ENCODE results near the gene FAM180B.
A peak's percentile ranks its signal among the peaks of the same experiment; 100 is the strongest.
"Not testable (repeated sequence)": the region's sequence is repeated elsewhere in the genome, so short reads cannot be mapped to it uniquely, and the experiment has no call there.

Gene FAM180B

DNA sequence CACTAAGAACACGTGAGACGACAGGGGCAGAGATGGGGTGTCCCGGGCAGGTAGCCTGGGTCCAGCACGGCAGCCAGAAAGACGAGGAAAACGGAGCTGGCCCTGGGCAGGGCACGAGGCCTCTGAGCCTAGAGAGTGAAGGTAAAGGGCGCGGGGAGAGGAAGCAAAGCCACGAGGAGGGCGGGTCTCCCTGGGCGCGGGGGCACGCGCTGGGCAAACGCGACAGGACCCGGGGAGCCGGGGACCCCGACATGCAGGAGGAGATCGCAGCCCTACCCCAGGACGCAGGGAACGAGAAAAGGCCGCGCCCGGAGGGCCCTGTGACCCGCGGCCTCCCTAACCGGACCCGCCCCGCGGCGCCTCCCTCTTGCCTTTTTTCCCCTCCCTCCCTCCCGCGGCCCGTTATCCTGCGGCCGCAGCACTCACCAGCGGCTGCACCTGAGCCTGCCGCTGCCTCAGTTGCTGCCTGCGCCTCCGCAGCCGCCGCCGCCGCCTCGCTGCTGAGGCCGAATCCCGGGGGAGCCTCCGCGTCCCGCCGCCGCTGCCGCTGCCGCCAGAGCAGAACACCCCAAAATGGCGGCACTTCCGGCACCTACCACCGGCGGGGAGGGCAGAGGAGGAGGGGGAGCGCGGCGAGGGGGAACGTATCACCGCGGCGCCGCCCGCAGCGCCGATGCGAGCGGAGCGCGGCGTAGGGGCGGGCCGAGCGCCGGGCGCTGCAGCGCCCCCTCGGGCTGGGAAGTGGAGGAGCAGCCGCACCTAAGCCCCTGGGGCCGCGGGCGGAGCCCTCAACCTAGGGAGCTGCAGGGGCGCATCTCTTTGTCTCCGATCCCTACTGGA, 33.7 kb upstream of the FAM180B start, which contains the start of gene CELF1:
Gene CELF1 (minus strand): TSS at position 567 of the 840 bp plus-strand sequence. CDS start 53,609 bp downstream, outside the sequence.
- H3K4me3 ChIP-seq (ENCODE audit: low read length): peak within 1 kb of the TSS; percentile 85
- no peaks in the 10 kb centered on the region for H3K27me3 ChIP-seq (ENCODE audit: control insufficient read depth, insufficient read depth, low read length)
- no peaks in the 10 kb centered on the region for H3K4me1 ChIP-seq (ENCODE audit: control insufficient read depth, insufficient read depth, low read length)
- no peak within 1 kb of the TSS for H3K27ac ChIP-seq (ENCODE audit: low read length)
- DNase-seq (ENCODE audit: low read depth, low spot score): peak; percentile 61
- H3K9me3 ChIP-seq (ENCODE audit: control insufficient read depth, insufficient read depth, low read length): no peaks in the 10 kb centered on the region
- no CpG with 5 or more reads among the region's 89 CpGs for WGBS (ENCODE audit: insufficient coverage, insufficient read length)
- no peaks in the 10 kb centered on the region for H3K36me3 ChIP-seq (ENCODE audit: control insufficient read depth, insufficient read depth, low read length)

DNA sequence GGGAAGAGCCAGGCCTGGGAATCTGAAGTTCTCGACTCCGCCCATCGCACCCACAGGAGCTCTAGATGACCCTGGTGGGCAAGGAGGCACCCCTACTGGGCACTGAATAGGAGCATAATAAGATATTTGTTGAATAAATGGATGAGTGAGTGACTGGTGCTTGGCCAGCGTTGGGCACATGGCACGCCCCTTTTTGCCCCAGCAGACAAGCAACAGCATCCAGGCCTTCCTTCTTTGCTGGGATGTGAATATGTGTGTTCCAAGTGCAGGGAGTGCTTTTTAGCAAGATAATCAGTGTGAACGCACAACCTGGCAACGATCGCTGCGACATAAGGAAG, 33.1 kb upstream of the FAM180B start:
- WGBS (ENCODE audit: insufficient coverage, insufficient read length): no CpG with 5 or more reads among the region's 9 CpGs
- Histone ChIP-seq H3K4me1 (ENCODE audit: control insufficient read depth, insufficient read depth, low read length) (no peaks in the 10 kb centered on the region), H3K27ac (ENCODE audit: low read length) (no peak overlapping the region), H3K36me3 (ENCODE audit: control insufficient read depth, insufficient read depth, low read length) (no peaks in the 10 kb centered on the region), H3K4me3 (ENCODE audit: low read length) (peak overlapping the region; percentile 24; the same call in 1 of the 2 replicates), H3K9me3 (ENCODE audit: control insufficient read depth, insufficient read depth, low read length) (no peaks in the 10 kb centered on the region), H3K27me3 (ENCODE audit: control insufficient read depth, insufficient read depth, low read length) (no peaks in the 10 kb centered on the region)
- no peak for DNase-seq (ENCODE audit: low read depth, low spot score)

DNA sequence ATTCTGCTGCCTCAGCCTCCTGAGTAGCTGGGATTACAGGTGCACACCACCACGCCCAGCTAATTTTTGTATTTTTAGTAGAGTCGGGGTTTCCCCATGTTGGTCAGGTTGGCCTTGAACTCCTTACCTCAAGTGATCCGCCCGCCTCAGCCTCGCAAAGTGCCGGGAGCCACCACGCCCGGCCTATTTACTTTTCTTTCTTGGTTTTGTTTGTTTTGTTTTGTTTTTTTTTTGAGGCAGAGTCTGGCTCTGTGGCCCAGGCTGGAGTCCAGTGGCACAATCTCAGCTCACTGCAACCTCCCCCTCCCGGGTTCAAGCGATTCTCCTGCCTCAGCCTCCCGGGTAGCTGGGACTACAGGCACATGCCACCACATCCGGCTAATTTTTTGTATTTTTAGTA, 29.5 kb upstream of the FAM180B start:
- not testable (repeated sequence) for H3K27ac ChIP-seq (ENCODE audit: low read length); H3K4me3 ChIP-seq (ENCODE audit: low read length); H3K4me1 ChIP-seq (ENCODE audit: control insufficient read depth, insufficient read depth, low read length); H3K27me3 ChIP-seq (ENCODE audit: control insufficient read depth, insufficient read depth, low read length); H3K9me3 ChIP-seq (ENCODE audit: control insufficient read depth, insufficient read depth, low read length); H3K36me3 ChIP-seq (ENCODE audit: control insufficient read depth, insufficient read depth, low read length); DNase-seq (ENCODE audit: low read depth, low spot score)
- WGBS (ENCODE audit: insufficient coverage, insufficient read length): no CpG with 5 or more reads among the region's 12 CpGs

DNA sequence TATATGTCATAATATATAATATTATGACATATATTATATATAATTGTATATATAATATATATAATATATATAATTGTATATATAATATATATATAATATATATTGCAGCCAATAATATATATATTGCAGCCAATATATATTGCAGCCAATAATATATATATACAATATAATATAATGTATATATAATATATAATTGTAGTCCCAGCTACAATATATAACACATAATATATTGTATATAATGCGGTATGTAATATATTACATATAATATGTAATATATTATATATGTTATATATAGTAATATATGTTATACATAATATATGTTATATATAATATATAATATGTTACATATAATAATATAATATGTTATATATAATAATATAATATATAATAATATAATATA, 27.8 kb upstream of the FAM180B start:
- no peaks in the 10 kb centered on the region for H3K4me1 ChIP-seq (ENCODE audit: control insufficient read depth, insufficient read depth, low read length)
- no peak overlapping the region for H3K4me3 ChIP-seq (ENCODE audit: low read length)

DNA sequence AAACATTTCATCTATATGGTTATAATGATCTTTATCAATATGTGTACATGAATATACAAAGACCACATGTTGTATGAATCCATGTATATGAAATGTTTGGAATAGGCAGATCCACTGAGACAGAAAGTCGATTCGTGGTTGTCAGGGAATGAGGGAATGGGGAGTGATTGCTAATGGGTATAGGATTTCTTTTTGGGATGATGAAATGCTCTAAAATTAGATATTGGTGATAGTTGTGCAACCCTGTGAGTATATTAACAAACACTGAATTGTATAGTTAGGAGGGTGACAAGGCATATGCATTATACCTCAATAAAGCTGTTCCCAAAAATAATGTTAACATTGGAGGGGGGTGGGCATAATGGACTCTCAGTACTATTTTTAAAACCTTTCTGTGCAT, 26.1 kb upstream of the FAM180B start:
- no peaks in the 10 kb centered on the region for H3K4me1 ChIP-seq (ENCODE audit: control insufficient read depth, insufficient read depth, low read length)
- DNase-seq (ENCODE audit: low read depth, low spot score): no peak
- no peak overlapping the region for H3K27ac ChIP-seq (ENCODE audit: low read length)
- WGBS (ENCODE audit: insufficient coverage, insufficient read length): no CpG with 5 or more reads among the region's 2 CpGs
- H3K36me3 ChIP-seq (ENCODE audit: control insufficient read depth, insufficient read depth, low read length): no peaks in the 10 kb centered on the region
- H3K9me3 ChIP-seq (ENCODE audit: control insufficient read depth, insufficient read depth, low read length): no peaks in the 10 kb centered on the region
- H3K4me3 ChIP-seq (ENCODE audit: low read length): no peak overlapping the region
- H3K27me3 ChIP-seq (ENCODE audit: control insufficient read depth, insufficient read depth, low read length): no peaks in the 10 kb centered on the region

More for the DNA sequence above, 27.8 kb upstream of the FAM180B start:
- no CpG with 5 or more reads among the region's 1 CpG for WGBS (ENCODE audit: insufficient coverage, insufficient read length)
- Histone ChIP-seq H3K27ac (ENCODE audit: low read length) (no peak overlapping the region), H3K9me3 (ENCODE audit: control insufficient read depth, insufficient read depth, low read length) (no peaks in the 10 kb centered on the region), H3K36me3 (ENCODE audit: control insufficient read depth, insufficient read depth, low read length) (no peaks in the 10 kb centered on the region), H3K27me3 (ENCODE audit: control insufficient read depth, insufficient read depth, low read length) (no peaks in the 10 kb centered on the region)
- DNase-seq (ENCODE audit: low read depth, low spot score): no peak

DNA sequence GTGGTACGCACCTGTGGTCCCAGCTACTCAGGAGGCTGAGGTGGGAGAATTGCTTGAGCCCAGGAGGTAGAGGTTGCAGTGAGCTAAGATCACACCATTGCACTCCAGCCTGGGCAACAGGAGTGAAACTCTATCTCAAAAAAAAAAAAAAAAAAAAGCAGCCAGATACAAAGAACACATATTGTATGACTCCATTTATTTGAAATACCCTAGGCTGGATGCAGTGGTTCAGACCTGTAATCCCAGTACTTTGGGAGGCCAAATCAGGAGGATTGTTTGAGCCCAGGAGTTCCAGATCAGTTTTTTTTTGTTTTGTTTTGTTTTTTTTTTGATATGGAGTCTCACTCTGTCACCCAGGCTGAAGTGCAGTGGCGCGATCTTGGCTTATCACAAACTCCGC, 24.1 kb upstream of the FAM180B start:
- H3K4me3 ChIP-seq (ENCODE audit: low read length): not testable (repeated sequence)
- no CpG with 5 or more reads among the region's 4 CpGs for WGBS (ENCODE audit: insufficient coverage, insufficient read length)

DNA sequence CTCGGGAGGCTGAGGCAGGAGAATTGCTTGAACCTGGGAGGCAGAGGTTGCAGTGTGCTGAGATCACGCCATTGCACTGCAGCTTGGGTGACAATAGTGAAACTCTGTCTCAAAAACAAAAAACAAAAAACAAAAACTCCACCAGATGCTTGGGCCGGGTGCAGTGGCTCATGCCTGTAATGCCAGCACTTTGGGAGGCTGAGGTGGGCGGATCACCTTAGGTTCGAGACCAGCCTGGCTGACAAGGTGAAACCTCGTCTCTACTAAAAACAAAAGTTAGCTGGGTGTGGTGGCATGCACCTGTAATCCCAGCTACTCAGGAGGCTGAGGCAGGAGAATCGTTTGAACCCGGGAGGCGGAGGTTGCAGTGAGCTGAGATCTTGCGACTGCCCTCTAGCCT, 22.1 kb upstream of the FAM180B start:
- H3K4me1 ChIP-seq (ENCODE audit: control insufficient read depth, insufficient read depth, low read length); H3K27ac ChIP-seq (ENCODE audit: low read length); H3K27me3 ChIP-seq (ENCODE audit: control insufficient read depth, insufficient read depth, low read length); H3K4me3 ChIP-seq (ENCODE audit: low read length); H3K9me3 ChIP-seq (ENCODE audit: control insufficient read depth, insufficient read depth, low read length); H3K36me3 ChIP-seq (ENCODE audit: control insufficient read depth, insufficient read depth, low read length); DNase-seq (ENCODE audit: low read depth, low spot score): not testable (repeated sequence)
- no CpG with 5 or more reads among the region's 10 CpGs for WGBS (ENCODE audit: insufficient coverage, insufficient read length)

More for the DNA sequence above, 24.1 kb upstream of the FAM180B start:
- not testable (repeated sequence) for H3K4me1 ChIP-seq (ENCODE audit: control insufficient read depth, insufficient read depth, low read length); DNase-seq (ENCODE audit: low read depth, low spot score); H3K36me3 ChIP-seq (ENCODE audit: control insufficient read depth, insufficient read depth, low read length); H3K27me3 ChIP-seq (ENCODE audit: control insufficient read depth, insufficient read depth, low read length); H3K27ac ChIP-seq (ENCODE audit: low read length); H3K9me3 ChIP-seq (ENCODE audit: control insufficient read depth, insufficient read depth, low read length)

DNA sequence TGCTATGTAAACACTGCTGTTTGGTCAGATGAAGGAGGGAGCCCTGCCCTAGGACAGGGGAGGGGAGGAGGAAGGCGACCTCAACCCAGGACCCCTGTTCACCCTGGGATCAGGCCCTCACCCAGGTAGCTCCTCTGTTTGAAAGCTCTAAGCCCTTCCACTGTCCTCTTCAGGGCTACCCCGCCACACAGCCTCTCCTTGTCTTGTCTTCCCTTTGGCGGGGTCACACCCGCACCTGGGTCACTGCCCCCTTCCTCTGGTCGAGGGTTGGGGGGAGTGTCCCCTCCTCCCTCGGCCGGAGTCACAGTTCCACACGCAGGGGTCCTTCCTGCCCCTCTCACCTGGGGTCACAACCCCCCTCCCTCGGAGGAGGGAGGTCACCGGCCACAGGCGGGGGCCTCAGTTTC, 21.5 kb upstream of the FAM180B start:
- DNase-seq (ENCODE audit: low read depth, low spot score): no peak
- no peak overlapping the region for H3K27ac ChIP-seq (ENCODE audit: low read length)
- H3K4me1 ChIP-seq (ENCODE audit: control insufficient read depth, insufficient read depth, low read length): no peaks in the 10 kb centered on the region
- no peaks in the 10 kb centered on the region for H3K27me3 ChIP-seq (ENCODE audit: control insufficient read depth, insufficient read depth, low read length)
- no CpG with 5 or more reads among the region's 11 CpGs for WGBS (ENCODE audit: insufficient coverage, insufficient read length)
- H3K4me3 ChIP-seq (ENCODE audit: low read length): peak overlapping the region; percentile 87; the same call in 1 of the 2 replicates
- H3K36me3 ChIP-seq (ENCODE audit: control insufficient read depth, insufficient read depth, low read length): 0 out of 2 replicates have a peak, but pooled peaks cover 4% of the 10 kb centered on the region
- H3K9me3 ChIP-seq (ENCODE audit: control insufficient read depth, insufficient read depth, low read length): no peaks in the 10 kb centered on the region

DNA sequence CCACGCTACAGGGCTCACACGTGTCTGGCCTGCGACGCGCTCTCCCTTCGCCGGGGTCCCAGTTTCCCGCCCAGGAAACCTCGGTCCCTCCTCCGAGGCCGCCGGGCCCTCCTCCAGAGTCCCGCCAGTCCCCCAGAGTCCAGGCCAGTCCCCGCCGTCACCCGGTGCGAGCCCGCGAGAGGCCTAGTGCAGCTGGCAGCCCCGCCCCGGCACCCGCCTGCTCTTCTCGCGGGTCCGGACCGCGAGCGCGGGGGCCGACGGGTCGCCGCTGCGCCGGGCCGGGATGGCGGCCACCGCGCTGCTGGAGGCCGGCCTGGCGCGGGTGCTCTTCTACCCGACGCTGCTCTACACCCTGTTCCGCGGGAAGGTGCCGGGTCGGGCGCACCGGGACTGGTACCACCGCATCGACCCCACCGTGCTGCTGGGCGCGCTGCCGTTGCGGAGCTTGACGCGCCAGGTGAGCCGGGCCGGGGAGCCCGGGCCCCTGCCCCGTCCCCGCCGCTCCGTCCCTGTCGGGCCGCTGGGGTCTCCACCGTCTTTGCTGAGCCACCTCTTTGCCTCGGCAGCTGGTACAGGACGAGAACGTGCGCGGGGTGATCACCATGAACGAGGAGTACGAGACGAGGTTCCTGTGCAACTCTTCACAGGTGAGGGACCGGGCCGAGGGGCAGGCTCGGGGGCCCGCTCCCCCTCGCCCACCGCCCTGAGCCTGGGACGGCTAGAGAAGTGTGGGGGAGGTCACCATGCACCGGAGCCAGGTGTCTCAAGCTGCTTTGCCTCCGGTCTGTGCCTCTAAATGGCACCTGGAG, 20.9 kb upstream of the FAM180B start, which contains the start of gene PTPMT1:
Gene PTPMT1 (plus strand): TSS at position 260 of the 809 bp plus-strand sequence. CDS start 24 bp downstream, at position 284.
- Histone ChIP-seq H3K9me3 (ENCODE audit: control insufficient read depth, insufficient read depth, low read length) (no peaks in the 10 kb centered on the region), H3K36me3 (ENCODE audit: control insufficient read depth, insufficient read depth, low read length) (0 out of 2 replicates have a peak, but pooled peaks cover 4% of the 10 kb centered on the region), H3K27me3 (ENCODE audit: control insufficient read depth, insufficient read depth, low read length) (no peaks in the 10 kb centered on the region), H3K4me3 (ENCODE audit: low read length) (peak within 1 kb of the TSS; percentile 87), H3K27ac (ENCODE audit: low read length) (no peak within 1 kb of the TSS), H3K4me1 (ENCODE audit: control insufficient read depth, insufficient read depth, low read length) (no peaks in the 10 kb centered on the region)
- no CpG with 5 or more reads among the region's 86 CpGs for WGBS (ENCODE audit: insufficient coverage, insufficient read length)
- no peak for DNase-seq (ENCODE audit: low read depth, low spot score)

DNA sequence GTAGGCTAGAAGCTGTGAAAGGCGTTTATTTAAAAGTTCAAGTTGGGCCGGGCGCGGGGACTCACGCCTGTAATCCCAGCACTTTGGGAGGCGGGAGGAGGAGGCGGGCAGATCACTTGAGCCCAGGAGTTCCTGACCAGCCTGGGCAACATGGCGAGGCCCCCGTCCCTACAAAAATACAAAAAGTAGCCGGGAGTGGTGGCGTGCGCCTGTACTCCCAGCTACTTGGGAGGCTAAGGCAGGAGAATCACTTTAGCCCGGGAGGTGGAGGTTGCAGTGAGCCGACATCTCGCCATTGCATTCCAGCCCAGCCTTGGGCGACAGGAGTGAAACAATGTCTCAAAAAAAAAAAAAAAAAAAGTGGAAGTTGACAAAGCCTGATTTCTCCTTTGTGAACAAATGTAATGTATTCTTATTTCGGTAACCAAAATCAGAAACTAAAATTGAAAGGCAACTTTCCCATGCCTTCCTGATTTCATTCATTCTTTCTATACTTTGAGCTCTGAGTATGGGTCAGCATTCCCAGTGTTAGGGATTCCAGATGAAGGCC, 20.3 kb upstream of the FAM180B start:
- Histone ChIP-seq H3K9me3 (ENCODE audit: control insufficient read depth, insufficient read depth, low read length) (no peaks in the 10 kb centered on the region), H3K27me3 (ENCODE audit: control insufficient read depth, insufficient read depth, low read length) (no peaks in the 10 kb centered on the region), H3K4me3 (ENCODE audit: low read length) (peak overlapping the region; percentile 87), H3K27ac (ENCODE audit: low read length) (no peak overlapping the region), H3K36me3 (ENCODE audit: control insufficient read depth, insufficient read depth, low read length) (0 out of 2 replicates have a peak, but pooled peaks cover 4% of the 10 kb centered on the region), H3K4me1 (ENCODE audit: control insufficient read depth, insufficient read depth, low read length) (no peaks in the 10 kb centered on the region)
- DNase-seq (ENCODE audit: low read depth, low spot score): no peak
- WGBS (ENCODE audit: insufficient coverage, insufficient read length): no CpG with 5 or more reads among the region's 17 CpGs

Measured in iPS DF 6.9 (cell line).